HepG2 (cell line): ENCODE measurements around the gene PARK7. TPM values are rescaled to one million over a fixed set of nuclear protein-coding genes. Genes with fewer than 3 reads are reported as not detected.

Experiments used
- CBX1 ChIP-seq: IDR thresholded peaks from one replicate; pipeline ENCODE4 v1.6.1; 2016; ENCODE audit warnings: antibody characterized with exemption, low read depth
- HINFP ChIP-seq: sonication (generic); formaldehyde crosslinking; IDR thresholded peaks from 2 replicates; pipeline ENCODE4 v1.4.0; 2020; ENCODE audit warnings: low read depth, mild to moderate bottlenecking, missing genetic modification reagents
- HNRNPK ChIP-seq: fragments of 200-400 bp; formaldehyde crosslinking; IDR thresholded peaks from 2 replicates; pipeline ENCODE4 v1.6.1; 2018; ENCODE audit warnings: low read length, low read depth, moderate library complexity, mild to moderate bottlenecking; ENCODE audit not compliant: poor library complexity, severe bottlenecking
- KDM2A ChIP-seq: sonication (generic); formaldehyde crosslinking; IDR thresholded peaks from 2 replicates; pipeline ENCODE4 v1.4.0; 2020; ENCODE audit warnings: low read depth, missing genetic modification reagents, borderline replicate concordance
- MLLT10 ChIP-seq: sonication (generic); formaldehyde crosslinking; IDR thresholded peaks from 2 replicates; pipeline ENCODE4 v1.4.0; 2020; ENCODE audit warnings: missing genetic modification reagents
- NFE2L1 ChIP-seq: sonication (generic); formaldehyde crosslinking; IDR thresholded peaks from 2 replicates; pipeline ENCODE4 v1.4.0; 2020; ENCODE audit warnings: missing genetic modification reagents, mild to moderate bottlenecking, borderline replicate concordance
- POGK ChIP-seq: sonication (generic); formaldehyde crosslinking; conservative IDR thresholded peaks from 2 replicates; pipeline ENCODE4 v1.8.0; 2022; ENCODE audit warnings: mild to moderate bottlenecking, moderate library complexity, missing genetic modification reagents
- PPARG ChIP-seq: conservative IDR thresholded peaks from 2 replicates; pipeline ENCODE4 v1.6.1; 2016; ENCODE audit warnings: missing biosample characterization, missing genetic modification reagents
- RAD21 ChIP-seq: fragments of 450-650 bp; formaldehyde crosslinking; IDR thresholded peaks from 2 replicates; pipeline ENCODE4 v1.5.0; 2020; ENCODE audit warnings: mild to moderate bottlenecking
- SATB2 ChIP-seq: sonication (generic); formaldehyde crosslinking; IDR thresholded peaks from 2 replicates; pipeline ENCODE4 v1.5.0; 2020; ENCODE audit warnings: missing genetic modification reagents
- SMAD1 ChIP-seq: sonication (generic); formaldehyde crosslinking; IDR thresholded peaks from 2 replicates; pipeline ENCODE4 v1.4.0; 2020; ENCODE audit warnings: missing genetic modification reagents, low read depth, mild to moderate bottlenecking, borderline replicate concordance
- SPEN ChIP-seq: sonication (generic); formaldehyde crosslinking; IDR thresholded peaks from 2 replicates; pipeline ENCODE4 v1.5.1; 2020; ENCODE audit warnings: low read depth, mild to moderate bottlenecking, missing genetic modification reagents
- TOPORS ChIP-seq: sonication (generic); formaldehyde crosslinking; IDR thresholded peaks from 2 replicates; pipeline ENCODE4 v1.8.0; 2023; ENCODE audit warnings: mild to moderate bottlenecking, missing genetic modification reagents
- TSC22D2 ChIP-seq: sonication (generic); formaldehyde crosslinking; IDR thresholded peaks from 2 replicates; pipeline ENCODE4 v1.5.1; 2020; ENCODE audit warnings: missing genetic modification reagents, mild to moderate bottlenecking, borderline replicate concordance
- ZBTB38 ChIP-seq: sonication (generic); formaldehyde crosslinking; IDR thresholded peaks from 2 replicates; pipeline ENCODE4 v1.5.1; 2020; ENCODE audit warnings: mild to moderate bottlenecking, missing genetic modification reagents
- ZBTB43 ChIP-seq: sonication (generic); formaldehyde crosslinking; conservative IDR thresholded peaks from 2 replicates; pipeline ENCODE4 v1.4.0; 2020; ENCODE audit warnings: missing genetic modification reagents
- ZNF264 ChIP-seq: sonication (generic); formaldehyde crosslinking; IDR thresholded peaks from 2 replicates; pipeline ENCODE4 v1.4.0; 2020; ENCODE audit warnings: missing genetic modification reagents
- ZNF354B ChIP-seq: sonication (generic); formaldehyde crosslinking; IDR thresholded peaks from 2 replicates; pipeline ENCODE4 v1.8.0; 2022; ENCODE audit warnings: mild to moderate bottlenecking, missing genetic modification reagents
- ZNF430 ChIP-seq: sonication (generic); formaldehyde crosslinking; IDR thresholded peaks from 2 replicates; pipeline ENCODE4 v1.9.0; 2021; ENCODE audit warnings: mild to moderate bottlenecking, missing genetic modification reagents
- ZNF552 ChIP-seq: sonication (generic); formaldehyde crosslinking; IDR thresholded peaks from 2 replicates; pipeline ENCODE4 v1.9.0; 2022; ENCODE audit warnings: missing genetic modification reagents, mild to moderate bottlenecking, borderline replicate concordance
- ZNF749 ChIP-seq: sonication (generic); formaldehyde crosslinking; IDR thresholded peaks from 2 replicates; pipeline ENCODE4 v1.8.0; 2022; ENCODE audit warnings: mild to moderate bottlenecking, missing genetic modification reagents, moderate library complexity, borderline replicate concordance
- ZNF768 ChIP-seq: sonication (generic); formaldehyde crosslinking; IDR thresholded peaks from 2 replicates; pipeline ENCODE4 v1.4.0; 2020; ENCODE audit warnings: missing genetic modification reagents
- ZNF788 ChIP-seq: sonication (generic); formaldehyde crosslinking; IDR thresholded peaks from 2 replicates; pipeline ENCODE4 v1.5.0; 2020; ENCODE audit warnings: mild to moderate bottlenecking, missing genetic modification reagents, borderline replicate concordance
- ZNF841 ChIP-seq: sonication (generic); formaldehyde crosslinking; IDR thresholded peaks from 2 replicates; pipeline ENCODE4 v1.8.1; 2023; ENCODE audit warnings: missing genetic modification reagents, borderline replicate concordance
- polyA plus RNA-seq, 8 experiments: library from polyadenylated mRNA; depleted of rRNA in 3 of 8; stranded (reverse) in 7 of 8; unstranded in 1 of 8; fragments of >200 nt; fragmentation: Illumina TruSeq in 4 of 8; extraction: Trizol in 4 of 8; gene quantifications; 2 replicates each; pipeline versions ENCODE4 v1.2.1 to v1.2.3, GENCODE V29; 2011 to 2016; ENCODE audit warnings: low read depth in 4 of 8, missing spikeins in 1 of 8, mixed read lengths in 1 of 8; ENCODE audit not compliant: insufficient read depth in 1 of 8
- total RNA-seq, 5 experiments: library from RNA; depleted of rRNA; stranded (reverse); fragments of >200 nt; fragmentation: Illumina TruSeq; extraction: Trizol; gene quantifications; 2 replicates each; pipeline ENCODE4 v1.2.3, GENCODE V29; 2016; ENCODE audit warnings: low read depth in 1 of 5
- TF ChIP-seq, protein P1 (sequence below): sonication (generic); formaldehyde crosslinking; IDR thresholded peaks from 2 replicates; pipeline ENCODE4 v1.5.0; 2020; ENCODE audit warnings: missing genetic modification reagents

Gene PARK7
- total and polyA plus RNA-seq, 2 of the 13 experiments (the other 11 are each of a cell fraction or from before 2014, with no cell fraction given): 212 to 296 TPM

DNA sequence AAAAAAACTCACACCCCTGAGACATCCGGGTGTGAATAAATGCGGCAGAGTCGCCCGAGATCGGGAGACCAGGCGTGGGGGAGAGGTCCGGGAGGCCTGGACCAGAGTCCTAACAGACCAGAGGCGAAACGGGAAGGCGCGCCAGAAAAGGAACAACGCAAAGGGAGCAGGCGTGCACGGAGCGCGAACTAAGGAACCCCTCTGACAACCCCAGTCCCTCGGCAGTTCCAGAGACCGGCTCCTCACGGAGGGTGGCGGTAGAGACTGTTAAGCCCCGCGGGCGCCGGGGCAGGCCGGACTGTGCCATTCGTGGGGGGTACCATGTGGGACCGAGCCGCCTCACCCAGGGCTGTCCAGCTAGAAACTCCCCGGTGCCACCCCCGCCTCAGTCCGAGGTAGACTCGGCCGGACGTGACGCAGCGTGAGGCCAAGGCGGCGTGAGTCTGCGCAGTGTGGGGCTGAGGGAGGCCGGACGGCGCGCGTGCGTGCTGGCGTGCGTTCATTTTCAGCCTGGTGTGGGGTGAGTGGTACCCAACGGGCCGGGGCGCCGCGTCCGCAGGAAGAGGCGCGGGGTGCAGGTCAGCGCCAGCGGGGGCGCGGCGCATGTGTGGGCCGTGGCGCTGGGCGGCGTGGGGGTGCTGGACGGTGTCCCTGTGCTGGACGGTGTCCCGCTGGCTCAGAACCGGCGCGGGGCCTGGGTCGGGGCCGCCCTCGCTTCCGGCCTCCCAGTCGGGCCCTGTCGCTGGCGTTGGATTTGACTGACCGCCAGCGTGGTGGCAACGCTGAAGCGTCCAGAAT, at the start of gene PARK7 (continued):
- TF ChIP-seq ZBTB43 (CRISPR knock-in tag) (peak; percentile 65; the same call in 1 of the 2 replicates), ZBTB38 (CRISPR knock-in tag) (peak; percentile 92; the same call in 1 of the 2 replicates), KDM2A (CRISPR knock-in tag) (peak; percentile 80; the same call in 1 of the 2 replicates), ZNF788 (CRISPR knock-in tag) (peak; percentile 95), RAD21 (CRISPR knock-in tag) (peak; percentile 52), ZNF841 (CRISPR knock-in tag) (no peak), MLLT10 (CRISPR knock-in tag) (no peak), ZNF264 (no peak), SPEN (peak; percentile 97), POGK (CRISPR knock-in tag) (peak; percentile 91), HINFP (CRISPR knock-in tag) (peak; percentile 90; the same call in 1 of the 2 replicates), ZNF768 (peak; percentile 90), HNRNPK (peak; percentile 61), PPARG (CRISPR knock-in tag) (peak; percentile 25; the same call in 1 of the 2 replicates), TOPORS (CRISPR knock-in tag) (peak; percentile 92), CBX1 (peak; percentile 78), ZNF552 (CRISPR knock-in tag) (no peak), ZNF354B (0 out of 2 replicates have a peak, but pooled peaks have one; percentile 22), TSC22D2 (CRISPR knock-in tag) (peak; percentile 21; the same call in 1 of the 2 replicates), SMAD1 (CRISPR knock-in tag) (peak; percentile 99), NFE2L1 (CRISPR knock-in tag) (no peak), ZNF430 (peak; percentile 81), SATB2 (peak; percentile 64; the same call in 1 of the 2 replicates), ZNF749 (CRISPR knock-in tag) (no peak)
- TF ChIP-seq, protein P1, sequence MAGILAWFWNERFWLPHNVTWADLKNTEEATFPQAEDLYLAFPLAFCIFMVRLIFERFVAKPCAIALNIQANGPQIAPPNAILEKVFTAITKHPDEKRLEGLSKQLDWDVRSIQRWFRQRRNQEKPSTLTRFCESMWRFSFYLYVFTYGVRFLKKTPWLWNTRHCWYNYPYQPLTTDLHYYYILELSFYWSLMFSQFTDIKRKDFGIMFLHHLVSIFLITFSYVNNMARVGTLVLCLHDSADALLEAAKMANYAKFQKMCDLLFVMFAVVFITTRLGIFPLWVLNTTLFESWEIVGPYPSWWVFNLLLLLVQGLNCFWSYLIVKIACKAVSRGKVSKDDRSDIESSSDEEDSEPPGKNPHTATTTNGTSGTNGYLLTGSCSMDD (CRISPR knock-in tag): 0 out of 2 replicates have a peak, but pooled peaks have one; percentile 36
